Fibroblast of skin of left biceps (primary cell): ENCODE results near the gene SLC6A11.

ENCODE experiments used
- DNase-seq, 2 experiments: peaks; one replicate each; pipeline ENCODE4 v3.0.0-alpha.2; 2013; ENCODE audit warnings: low read depth in 2 of 2

SLC6A11 gene

DNA sequence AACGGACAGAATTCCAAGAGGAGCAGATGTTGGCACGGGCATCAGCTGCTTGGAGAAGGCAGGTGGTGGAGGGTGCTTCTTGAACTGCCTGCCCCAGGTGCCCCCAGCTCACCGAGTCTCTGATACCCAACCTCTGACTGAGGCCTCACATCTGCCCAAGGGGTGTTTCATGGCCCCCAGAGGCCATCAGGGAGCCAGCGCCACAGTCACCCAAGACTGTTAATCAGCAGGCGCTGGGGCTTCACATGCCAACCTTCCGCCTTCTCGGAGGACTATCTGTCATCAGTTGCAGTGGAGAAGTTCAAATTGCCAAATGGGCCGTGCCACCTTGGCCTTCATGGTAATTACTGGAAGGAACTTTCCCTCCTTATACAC is 114.6 kb downstream of the SLC6A11 start:
- DNase-seq: no peak

DNA sequence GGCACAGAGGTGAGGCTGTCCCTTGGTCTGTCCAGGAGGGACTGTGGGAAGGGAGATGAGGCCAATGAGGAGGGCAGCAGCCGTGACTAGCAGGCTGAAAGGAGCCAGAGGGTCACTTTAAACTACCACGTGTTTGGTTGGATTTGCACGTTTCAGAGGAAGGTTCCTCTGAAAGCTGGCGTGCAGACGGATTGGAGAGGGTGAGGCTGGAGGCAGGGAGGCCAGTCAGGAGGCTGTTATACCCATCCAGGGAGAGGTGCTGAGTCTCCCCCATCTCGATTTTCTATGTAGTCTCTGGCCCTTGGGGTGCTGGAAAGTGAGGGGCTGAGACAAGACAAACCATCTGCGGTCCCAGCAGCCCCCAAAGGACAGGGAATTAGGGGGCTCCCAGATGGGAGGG is 116.6 kb downstream of the SLC6A11 start:
- no peak for DNase-seq

DNA sequence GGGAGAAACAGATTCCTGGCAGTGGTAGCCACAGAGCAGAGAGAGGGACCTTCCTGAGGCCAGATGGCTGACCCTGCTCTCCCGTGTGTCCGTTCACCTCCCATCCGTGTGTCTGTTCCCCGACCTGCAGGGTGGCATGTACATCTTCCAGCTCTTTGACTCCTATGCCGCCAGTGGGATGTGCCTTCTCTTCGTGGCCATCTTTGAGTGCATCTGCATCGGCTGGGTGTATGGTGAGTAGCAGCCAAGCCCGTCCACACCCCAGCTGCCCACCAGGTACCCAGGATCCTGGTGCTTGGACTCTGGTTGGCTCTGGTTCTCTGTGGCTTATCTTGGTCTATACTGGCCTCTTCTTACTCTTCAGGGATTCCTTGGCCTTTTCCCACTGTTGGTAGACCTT is 117.0 kb downstream of the SLC6A11 start:
- no peak for DNase-seq

DNA sequence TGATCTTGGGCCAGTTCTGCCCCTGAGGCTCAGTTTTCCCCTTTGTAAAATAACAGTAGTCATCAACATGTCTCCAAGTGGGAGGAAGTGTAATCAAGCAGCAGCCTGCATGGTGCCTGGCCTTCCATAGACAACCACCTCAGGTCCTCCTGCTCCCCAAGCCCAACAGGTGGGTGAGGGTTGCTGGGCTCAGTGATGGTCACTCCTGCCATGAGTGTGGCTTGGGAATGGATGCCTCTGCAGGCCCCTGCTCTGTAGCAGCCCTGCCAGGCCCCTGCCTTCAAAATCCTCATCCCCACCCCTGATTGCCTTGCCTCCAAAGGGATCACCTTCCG is 117.4 kb downstream of the SLC6A11 start:
- no peak for DNase-seq

DNA sequence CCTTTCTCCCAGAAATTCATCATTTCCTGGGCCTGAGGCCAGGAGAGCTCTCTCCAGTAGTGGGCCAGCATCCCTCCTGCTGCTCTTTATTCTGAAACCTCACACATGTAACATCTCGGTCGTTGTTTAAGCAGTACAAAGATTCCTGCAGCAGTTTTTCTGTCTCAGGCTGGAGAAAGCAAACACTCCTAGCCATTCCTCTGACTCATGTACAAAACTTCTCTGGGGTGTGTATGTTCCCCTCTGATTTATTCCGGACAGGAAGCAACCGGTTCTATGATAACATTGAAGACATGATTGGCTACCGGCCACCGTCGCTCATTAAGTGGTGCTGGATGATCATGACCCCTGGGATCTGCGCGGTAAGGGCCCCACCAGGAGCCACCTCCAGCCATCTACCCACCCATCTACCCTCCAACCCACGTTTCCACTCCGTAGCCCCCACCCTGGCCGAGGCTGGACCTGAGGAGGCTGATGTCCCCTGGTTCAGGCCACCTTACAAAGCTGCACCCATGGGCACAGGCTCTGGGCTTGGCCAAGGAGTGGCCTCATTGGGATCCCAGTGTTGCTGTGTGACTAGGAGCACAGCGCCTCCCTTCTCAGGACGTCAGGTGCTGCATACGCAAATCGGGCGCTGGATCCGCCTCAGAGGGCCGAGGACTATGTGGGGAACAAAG is 117.9 kb downstream of the SLC6A11 start:
- peak; percentile 9 to 13 for DNase-seq

DNA sequence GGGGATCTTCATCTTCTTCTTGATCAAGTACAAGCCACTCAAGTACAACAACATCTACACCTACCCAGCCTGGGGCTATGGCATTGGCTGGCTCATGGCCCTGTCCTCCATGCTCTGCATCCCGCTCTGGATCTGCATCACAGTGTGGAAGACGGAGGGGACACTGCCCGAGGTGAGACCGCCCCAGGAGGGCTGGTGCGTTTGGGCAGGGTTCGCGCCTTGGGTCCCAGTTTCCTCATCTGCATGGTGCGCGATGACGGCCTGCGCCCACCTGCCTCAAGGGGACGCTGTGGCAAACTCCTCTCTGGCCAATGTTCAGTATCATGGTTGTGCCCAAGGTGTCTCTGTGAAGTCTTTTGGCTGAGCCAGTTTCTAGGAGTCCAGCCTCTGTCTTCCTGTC is 119.0 kb downstream of the SLC6A11 start:
- DNase-seq: no peak

DNA sequence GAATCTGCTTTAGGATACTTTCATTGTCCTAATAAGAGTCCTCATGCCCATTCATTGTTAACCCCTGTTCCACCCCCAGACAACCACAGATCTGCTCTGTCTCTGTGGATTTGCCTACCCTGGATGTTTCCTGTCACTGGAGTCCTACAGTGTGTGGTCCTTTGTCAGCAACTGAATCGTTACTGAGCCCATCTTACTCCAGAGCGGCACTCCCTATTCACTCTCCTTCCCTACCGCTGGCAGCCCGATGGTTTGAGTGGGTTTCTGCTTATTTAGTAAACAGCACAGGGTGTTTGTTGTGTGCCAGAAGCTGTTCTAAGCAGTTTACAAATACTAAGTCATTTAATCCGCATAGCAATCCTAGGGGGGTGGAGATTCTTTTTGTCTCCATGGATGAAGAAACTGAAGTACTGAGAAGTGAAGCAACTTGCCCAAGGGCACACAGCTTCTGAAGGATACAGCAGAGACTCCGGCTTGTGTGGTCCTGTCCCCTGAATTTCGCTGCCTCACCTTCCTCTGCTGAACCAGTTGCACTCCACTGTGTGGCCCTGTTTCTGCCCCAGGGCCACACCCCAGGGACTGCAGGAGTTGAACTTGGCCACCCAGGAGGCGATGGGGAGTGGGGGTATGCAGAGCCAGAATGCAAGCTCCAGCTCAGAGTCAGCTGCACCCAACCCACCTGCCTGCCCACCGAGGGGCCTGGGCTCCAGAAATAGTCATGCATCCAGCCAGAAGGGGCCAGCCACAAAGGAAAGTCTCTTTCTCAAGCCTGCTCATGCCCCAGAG is 120.0 kb downstream of the SLC6A11 start:
- no peak for DNase-seq

DNA sequence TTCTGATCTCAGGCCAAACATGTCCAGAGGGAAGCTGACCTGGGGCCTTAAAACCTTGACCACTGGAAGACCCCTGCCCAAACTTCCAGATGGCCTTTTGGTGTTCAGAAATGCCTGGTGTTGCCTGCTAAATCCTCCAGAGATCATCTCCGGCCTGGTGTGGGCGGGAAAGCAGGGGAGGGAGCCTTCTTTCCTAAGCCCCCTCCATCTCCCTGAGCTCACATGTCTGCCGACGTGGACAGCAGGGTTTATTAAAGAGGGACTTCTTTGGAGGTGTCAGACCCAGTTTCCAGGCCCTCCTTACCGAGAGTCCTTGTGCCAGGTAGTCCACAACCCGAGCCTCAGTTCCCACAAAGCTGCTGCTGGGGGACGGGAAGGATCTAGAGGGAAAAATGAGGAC is 120.7 kb downstream of the SLC6A11 start:
- no peak for DNase-seq

DNA sequence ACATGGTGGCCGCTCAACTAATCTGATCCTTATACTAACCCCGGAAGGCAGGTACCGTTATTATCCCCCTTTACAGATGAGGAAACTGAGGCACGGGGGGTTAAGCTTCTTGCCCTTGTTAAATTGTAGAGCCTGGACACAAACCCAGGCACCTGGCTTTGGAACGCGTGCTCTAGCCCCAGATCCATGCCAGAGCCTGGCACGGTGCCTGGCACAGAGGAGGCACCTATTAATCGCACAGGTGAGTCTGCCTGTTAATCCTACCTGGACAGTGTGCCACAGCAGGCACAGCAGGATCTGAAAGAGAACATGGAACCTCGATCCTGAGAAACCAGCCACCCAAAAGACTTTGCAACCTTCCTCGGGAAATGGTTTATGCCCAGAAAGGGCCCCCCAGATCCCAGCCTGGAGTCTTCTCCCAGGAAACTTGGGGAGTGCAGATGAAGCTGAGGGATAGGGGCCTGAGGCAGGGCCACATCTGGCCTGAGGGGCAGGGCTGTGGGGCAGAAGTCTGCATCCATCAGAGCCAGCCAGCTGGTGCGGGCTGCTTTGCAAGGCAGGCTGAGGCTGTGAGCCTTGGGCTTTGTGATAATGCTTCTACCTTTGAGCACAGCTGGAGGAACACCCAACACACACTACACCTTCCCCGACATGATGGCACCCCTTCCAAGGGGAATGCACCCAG is 121.3 kb downstream of the SLC6A11 start:
- no peak for DNase-seq

DNA sequence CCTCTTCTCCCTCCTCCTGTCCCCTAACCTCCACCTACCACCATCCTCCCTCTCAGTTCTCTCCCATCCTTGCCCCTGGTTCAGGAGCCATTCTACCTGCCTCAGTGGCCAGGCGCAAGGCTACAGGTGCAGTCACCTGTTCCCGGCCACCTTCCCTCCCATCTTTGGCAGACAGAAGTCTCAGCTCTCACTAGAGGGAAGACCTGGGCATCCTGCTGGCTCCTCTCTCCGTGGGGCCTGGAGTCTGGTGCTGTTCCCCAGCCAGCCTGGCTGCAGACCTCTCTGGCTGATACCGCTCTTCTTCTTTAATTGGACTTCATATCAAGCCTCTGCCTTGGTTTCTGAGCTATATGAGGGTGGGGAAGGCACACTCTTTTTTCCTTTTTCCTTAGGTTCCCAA is 123.5 kb downstream of the SLC6A11 start:
- no peak for DNase-seq

DNA sequence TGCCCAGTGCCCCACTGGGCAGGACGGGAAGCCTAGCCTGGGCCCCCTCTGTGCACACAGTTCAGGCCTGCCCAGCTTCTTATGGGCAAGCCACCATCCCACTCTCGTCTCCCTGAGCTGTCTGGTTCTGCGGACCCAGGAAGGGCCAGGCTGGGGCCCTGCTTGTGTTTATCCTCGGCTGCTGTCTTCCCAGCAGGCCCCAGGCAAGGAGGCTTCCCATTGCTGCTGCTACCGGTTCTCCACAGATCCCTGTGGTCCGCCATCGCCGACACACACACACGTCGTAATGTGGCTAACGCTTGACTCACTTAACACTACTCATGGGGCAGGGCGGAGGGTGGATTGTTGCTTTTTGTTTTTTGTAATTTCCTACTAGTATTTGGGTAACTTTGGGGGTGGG is 124.1 kb downstream of the SLC6A11 start:
- DNase-seq: no peak

DNA sequence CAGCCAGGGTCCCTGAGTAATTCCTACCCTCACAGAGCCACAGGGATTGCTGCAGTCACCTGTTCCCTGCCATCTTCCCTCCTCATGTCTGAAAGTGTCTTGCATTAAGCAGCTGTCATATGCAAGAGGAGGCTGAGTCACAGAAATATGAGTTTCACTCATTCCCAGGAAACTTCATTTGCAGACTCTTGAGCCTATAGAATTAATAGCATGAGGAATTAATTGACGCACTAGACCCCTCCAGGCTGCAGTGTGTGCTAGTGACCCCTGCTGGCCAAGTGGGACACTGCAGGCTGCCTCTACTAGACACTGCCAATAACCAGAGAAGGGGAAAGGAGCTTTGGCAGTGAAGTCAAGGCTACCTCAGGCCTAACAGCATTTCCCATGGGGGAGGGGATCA is 125.9 kb downstream of the SLC6A11 start:
- no peak for DNase-seq

DNA sequence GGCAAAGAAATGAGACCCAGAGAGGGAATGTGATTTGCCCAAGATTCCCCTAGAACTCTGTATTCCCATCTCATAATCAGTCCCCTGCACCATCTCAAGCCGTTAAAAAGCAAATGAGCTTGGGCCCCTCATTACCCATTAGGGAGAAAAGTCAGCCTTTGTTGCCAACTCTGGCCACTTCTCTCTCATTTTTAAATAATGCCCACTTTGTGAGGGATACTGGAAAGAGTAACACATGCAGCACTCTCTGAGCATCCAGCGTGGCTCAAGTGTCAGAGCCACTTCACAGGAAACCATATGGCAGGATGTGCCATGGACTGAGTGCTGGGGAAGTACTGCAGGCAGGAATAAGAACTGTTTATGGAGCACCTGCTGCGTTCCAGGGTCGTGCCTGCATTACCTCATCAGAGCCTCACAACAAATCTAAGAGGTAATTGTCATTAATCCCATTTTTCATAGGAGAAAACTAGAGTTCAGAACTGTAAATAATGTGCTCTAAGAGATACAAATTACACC is 126.7 kb downstream of the SLC6A11 start:
- DNase-seq: no peak

DNA sequence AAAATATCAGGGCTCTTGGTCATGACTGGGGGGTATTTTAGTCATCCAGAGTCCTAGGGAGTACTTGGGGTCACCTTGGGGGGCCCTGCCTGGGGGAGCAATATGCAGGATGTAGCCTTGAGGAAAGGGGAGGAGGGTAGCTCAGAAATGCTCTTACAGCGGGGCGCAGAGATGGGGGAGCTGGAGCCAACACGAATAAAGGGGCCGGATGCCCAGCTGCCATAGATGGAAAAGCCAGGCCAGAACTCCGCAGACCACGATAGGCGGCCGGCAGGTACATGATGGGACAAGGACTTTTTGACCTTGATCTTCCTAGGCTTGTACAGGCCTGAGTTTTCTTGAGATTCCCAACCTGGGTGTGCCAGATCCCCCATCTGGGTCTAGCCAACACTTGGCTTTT is 128.8 kb downstream of the SLC6A11 start:
- no peak for DNase-seq

DNA sequence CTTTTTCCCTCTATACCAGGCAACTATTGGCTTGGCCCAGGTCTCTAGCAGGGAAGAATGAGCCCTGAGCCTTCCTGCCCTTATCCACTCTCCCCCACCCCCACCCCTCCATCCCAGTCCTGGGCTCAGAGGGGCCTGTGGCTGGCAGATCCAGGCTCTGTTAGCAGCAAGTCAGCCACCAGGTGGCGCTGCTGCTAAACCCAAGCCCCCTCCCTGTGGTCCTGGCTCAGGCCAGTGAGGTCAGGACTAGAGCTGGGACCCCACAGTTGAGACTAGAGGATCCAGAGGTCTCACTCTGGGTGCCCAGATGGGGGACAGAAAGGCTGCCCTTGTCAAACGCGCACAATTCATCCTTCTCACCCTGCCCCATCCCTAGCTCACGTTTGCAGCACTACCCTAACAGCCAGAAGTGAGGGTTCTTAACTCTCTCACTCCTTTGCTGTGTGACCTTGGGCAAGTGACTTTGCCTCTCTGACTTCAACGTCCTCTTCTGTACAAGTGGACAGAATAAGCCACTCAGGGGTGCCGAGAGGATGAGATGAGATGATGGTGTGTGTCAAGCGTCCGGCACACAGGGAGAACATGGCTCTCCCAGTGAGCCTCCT is 129.8 kb downstream of the SLC6A11 start:
- no peak for DNase-seq

DNA sequence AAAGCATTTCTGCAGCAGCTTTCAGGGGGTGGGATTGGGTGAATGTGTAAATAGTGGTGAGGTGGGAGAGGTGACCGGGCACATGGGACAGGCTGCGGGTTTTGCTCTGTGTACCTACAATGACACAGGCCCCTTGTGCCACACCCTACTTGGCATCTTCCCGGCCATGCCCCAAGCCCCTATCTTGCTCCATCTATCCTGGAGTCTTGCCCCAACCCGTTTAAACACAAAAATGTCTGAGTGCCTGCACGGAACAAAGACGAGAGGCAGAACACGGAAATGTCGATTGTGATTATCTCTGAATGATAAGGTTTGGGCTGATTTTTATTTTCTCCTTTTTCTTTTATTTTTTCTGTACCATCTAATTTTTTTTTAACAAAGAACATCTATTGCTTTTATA is 130.5 kb downstream of the SLC6A11 start:
- DNase-seq: no peak

DNA sequence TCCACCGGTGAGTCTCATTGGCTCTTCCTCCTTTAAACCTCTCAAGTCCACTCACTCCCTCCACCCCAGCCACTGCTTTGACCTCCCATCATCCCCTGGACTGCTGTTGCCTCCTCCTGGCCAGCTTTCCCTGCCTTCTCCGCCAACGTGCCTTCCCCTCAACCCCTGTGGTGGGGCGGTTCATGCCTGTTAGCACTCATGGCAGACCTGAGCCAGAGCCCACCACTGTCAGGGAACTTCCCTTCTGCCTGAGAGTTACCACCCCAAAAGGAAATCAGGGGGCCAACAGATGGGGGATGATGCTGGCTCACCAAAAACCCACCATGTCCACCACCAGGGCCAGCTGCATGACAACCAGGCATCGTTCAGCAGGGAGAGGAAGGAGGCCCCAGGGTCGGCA is 132.3 kb downstream of the SLC6A11 start:
- no peak for DNase-seq

DNA sequence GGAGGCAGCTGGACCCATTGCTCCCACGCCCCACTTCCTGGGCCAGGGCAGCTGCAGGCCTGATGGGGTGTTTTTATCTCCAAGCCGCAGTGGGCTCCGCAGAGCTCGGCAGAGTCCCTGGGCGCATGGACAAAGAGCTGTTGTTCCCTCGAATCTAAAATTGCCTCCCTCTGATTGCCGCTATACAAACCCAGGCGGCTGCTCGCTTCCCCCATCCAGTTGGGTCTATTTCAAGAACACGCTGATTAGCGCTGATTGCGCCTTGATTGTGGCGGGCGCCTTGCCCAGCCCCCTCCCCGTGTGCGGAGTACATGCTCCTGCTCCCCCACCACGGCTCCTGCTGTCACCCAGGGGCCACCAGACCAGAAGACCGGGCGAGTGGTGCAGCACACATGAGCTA is 133.2 kb downstream of the SLC6A11 start:
- no peak for DNase-seq

DNA sequence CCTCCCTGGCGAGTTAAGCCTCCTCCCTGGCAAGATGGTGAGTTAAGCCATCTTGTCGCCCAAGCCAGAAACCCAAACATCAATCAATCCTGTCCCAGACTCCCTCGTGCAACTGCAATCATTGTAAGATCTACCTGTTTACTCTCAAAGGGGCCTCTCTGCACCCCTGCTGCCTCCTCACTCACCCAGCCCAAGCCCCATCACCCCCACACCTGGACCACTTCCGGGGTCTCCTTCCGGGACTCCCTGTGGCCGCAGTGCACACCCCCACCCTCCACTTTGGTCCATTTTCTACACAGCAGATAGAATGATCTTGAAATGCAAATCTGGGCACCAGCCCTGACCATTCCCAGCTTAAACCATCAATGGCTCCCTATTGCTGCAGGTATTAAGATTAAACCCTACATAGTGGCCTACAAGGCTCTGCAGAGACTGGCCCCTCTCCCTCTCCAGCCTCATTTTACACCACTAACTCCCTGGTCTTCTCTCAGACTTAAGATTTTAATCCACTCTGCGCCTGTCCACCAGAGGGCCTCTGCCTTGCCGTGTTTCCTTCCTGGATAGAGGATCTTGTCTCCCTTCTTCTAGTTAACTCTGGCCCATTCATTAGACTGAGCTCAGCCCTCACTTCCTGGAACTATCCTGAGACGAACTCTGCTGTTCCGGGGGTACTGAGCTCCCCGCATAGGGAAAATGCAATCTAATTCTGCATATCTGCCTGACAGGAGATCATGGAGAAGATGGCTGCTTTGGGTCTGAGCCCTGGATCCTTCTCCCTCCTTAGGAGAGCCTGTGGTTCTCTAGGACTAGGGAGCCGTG is 134.7 kb downstream of the SLC6A11 start:
- peak; percentile 11 to 19 for DNase-seq

DNA sequence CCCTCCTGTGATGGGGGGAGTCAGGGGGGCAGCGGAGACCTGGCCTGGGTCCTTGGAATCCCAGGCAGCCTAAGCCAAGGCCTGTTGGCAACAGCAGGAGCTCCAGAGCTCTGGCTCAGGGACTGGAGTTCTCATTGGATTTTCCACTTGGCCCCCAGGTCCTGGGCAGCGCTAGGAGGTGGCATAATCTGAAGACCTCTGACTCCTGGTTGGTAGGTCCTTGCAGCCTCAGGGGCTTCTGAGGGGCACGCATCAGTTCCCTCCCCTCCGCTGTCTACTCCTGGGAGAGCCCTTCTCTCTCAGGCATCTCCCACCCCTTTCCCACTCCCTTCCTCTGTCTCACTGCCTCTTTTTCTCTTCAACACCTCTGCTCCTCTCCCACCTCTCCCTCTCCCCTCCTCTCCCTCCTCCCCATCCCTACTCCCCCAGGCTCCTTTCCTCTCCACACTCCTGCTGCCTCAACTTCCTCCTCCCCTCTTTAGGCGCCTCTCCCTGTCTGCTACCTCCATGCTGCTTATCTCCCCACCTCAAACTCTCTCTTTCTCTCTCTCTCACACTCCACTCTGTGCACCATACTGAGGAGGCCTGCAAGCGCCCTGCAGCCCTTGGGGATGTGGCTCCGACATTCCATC is 135.4 kb downstream of the SLC6A11 start:
- DNase-seq: no peak

DNA sequence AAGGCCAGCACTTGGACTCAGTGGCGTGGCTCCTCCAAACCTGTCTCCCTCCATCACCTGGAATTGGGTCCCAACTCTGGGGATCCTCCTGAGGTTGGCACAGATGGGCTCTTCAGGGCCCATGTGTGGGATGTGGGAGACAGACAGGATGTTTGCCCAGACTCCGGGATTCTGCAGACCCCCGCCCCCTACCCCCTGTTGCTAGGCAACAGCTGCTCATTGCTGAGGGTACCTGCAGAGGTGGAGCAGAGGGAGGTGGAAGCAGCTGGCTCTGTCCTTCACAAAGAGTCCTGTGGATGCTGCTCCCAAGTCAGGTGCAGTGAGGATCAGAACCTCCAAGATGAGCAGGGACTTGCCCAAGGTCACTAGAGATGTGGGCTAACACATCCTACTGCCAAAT is 136.5 kb downstream of the SLC6A11 start:
- DNase-seq: no peak
